Activated T-helper 2 cell treated with anti-CD3 and anti-CD28 coated beads, Interferon-gamma antibody, Interleukin-2, Interleukin-4, amounts not matched to agents 10 μg/mL and 5 μg/mL and 100 μg/mL, durations not matched to agents 14 hours and 24 hours and 36 hours (primary cell): ENCODE measurements around the gene PGR. TPM values are rescaled to one million over a fixed set of nuclear protein-coding genes. Genes with fewer than 3 reads are reported as not detected.

ENCODE experiments used
- DNase-seq: peaks from one replicate; pipeline ENCODE4 v3.0.0; 2021; ENCODE audit warnings: low spot score
- H3K27ac Mint-ChIP-seq: one replicate; pipeline ENCODE4 v1.8.0; 2021; ENCODE audit warnings: mixed read lengths
- H3K27me3 Mint-ChIP-seq: one replicate; pipeline ENCODE4 v1.8.0; 2021; ENCODE audit warnings: low read depth, mixed read lengths
- H3K36me3 Mint-ChIP-seq: one replicate; pipeline ENCODE4 v1.8.0; 2021; ENCODE audit warnings: low read depth, mixed read lengths
- H3K4me1 Mint-ChIP-seq: one replicate; pipeline ENCODE4 v1.8.0; 2021; ENCODE audit warnings: low read depth, mixed read lengths
- H3K4me3 Mint-ChIP-seq: one replicate; pipeline ENCODE4 v1.8.0; 2021; ENCODE audit warnings: low read depth, mild to moderate bottlenecking, moderate library complexity, mixed read lengths
- H3K9me3 Mint-ChIP-seq: one replicate; pipeline ENCODE4 v1.8.0; 2021; ENCODE audit warnings: mixed read lengths
- intact Hi-C: fragments of 100-400 bp; cut with micrococcal nuclease; formaldehyde crosslinking; loops from one replicate; pipeline ENCODE4 v1.15.1; 2023
- total RNA-seq: library from RNA; stranded (reverse); gene quantifications from 2 replicates; pipeline ENCODE4 v1.2.3, GENCODE V29; 2022

Gene PGR
- total RNA-seq, 1 donor from 2014 or later: not detected

GRCh38 chr11:101051677-101052076 lies 77.9 kb downstream of the PGR start:
- Mint-ChIP-seq H3K27ac (no peak overlapping the region), H3K4me3 (no peak overlapping the region), H3K9me3 (no peaks in the 10 kb centered on the region), H3K27me3 (no peaks in the 10 kb centered on the region), H3K4me1 (no peaks in the 10 kb centered on the region), H3K36me3 (no peaks in the 10 kb centered on the region)
- intact Hi-C loops: no loop called here
- no peak for DNase-seq

- H3K36me3 Mint-ChIP-seq: no peaks in the 10 kb centered on the region
- DNase-seq: no peak
- H3K9me3 Mint-ChIP-seq: peaks cover 7% of the 10 kb centered on the region
- no peak overlapping the region for H3K4me3 Mint-ChIP-seq
- intact Hi-C loops: no loop called here
- no peaks in the 10 kb centered on the region for H3K27me3 Mint-ChIP-seq
- H3K27ac Mint-ChIP-seq: no peak overlapping the region
- H3K4me1 Mint-ChIP-seq: no peaks in the 10 kb centered on the region
These were observed 79.8 kb downstream of the PGR start for GRCh38 chr11:101049813-101050212.

- Mint-ChIP-seq H3K9me3 (peaks cover 7% of the 10 kb centered on the region), H3K36me3 (no peaks in the 10 kb centered on the region), H3K27me3 (no peaks in the 10 kb centered on the region), H3K27ac (no peak overlapping the region), H3K4me3 (no peak overlapping the region), H3K4me1 (no peaks in the 10 kb centered on the region)
- intact Hi-C loops: no loop called here
- no peak for DNase-seq
These were observed 80.5 kb downstream of the PGR start for GRCh38 chr11:101049123-101049522.

- Mint-ChIP-seq H3K36me3 (no peaks in the 10 kb centered on the region), H3K9me3 (peaks cover 7% of the 10 kb centered on the region), H3K27ac (no peak overlapping the region), H3K4me1 (no peaks in the 10 kb centered on the region), H3K4me3 (no peak overlapping the region), H3K27me3 (no peaks in the 10 kb centered on the region)
- intact Hi-C loops: no loop called here
- DNase-seq: no peak
These were observed 81.1 kb downstream of the PGR start for GRCh38 chr11:101048479-101048878.

- H3K4me1 Mint-ChIP-seq: no peaks in the 10 kb centered on the region
- no peaks in the 10 kb centered on the region for H3K36me3 Mint-ChIP-seq
- intact Hi-C loops: no loop called here
- no peaks in the 10 kb centered on the region for H3K27me3 Mint-ChIP-seq
- peaks cover 7% of the 10 kb centered on the region for H3K9me3 Mint-ChIP-seq
- H3K27ac Mint-ChIP-seq: no peak overlapping the region
- H3K4me3 Mint-ChIP-seq: no peak overlapping the region
- DNase-seq: no peak
These were observed 82.7 kb downstream of the PGR start for GRCh38 chr11:101046947-101047346.

- H3K27me3 Mint-ChIP-seq: no peaks in the 10 kb centered on the region
- no peak overlapping the region for H3K4me3 Mint-ChIP-seq
- no peaks in the 10 kb centered on the region for H3K4me1 Mint-ChIP-seq
These were observed 84.2 kb downstream of the PGR start for GRCh38 chr11:101045415-101045814.

GRCh38 chr11:101043940-101044339 lies 85.7 kb downstream of the PGR start:
- Mint-ChIP-seq H3K36me3 (no peaks in the 10 kb centered on the region), H3K4me3 (no peak overlapping the region), H3K9me3 (peaks cover 7% of the 10 kb centered on the region), H3K27ac (no peak overlapping the region), H3K4me1 (no peaks in the 10 kb centered on the region), H3K27me3 (no peaks in the 10 kb centered on the region)
- intact Hi-C loops: no loop called here
- no peak for DNase-seq

More at GRCh38 chr11:101045415-101045814, 84.2 kb downstream of the PGR start:
- DNase-seq: no peak
- intact Hi-C loops: no loop called here
- Mint-ChIP-seq H3K36me3 (no peaks in the 10 kb centered on the region), H3K9me3 (peaks cover 7% of the 10 kb centered on the region), H3K27ac (no peak overlapping the region)

- H3K27me3 Mint-ChIP-seq: no peaks in the 10 kb centered on the region
- intact Hi-C loops: no loop called here
- H3K4me3 Mint-ChIP-seq: no peak overlapping the region
- no peak overlapping the region for H3K27ac Mint-ChIP-seq
- no peaks in the 10 kb centered on the region for H3K4me1 Mint-ChIP-seq
- no peak for DNase-seq
- peaks cover 3% of the 10 kb centered on the region for H3K9me3 Mint-ChIP-seq
- no peaks in the 10 kb centered on the region for H3K36me3 Mint-ChIP-seq
These were observed 93.7 kb downstream of the PGR start for GRCh38 chr11:101035872-101036271.

GRCh38 chr11:101034076-101034475 lies 95.5 kb downstream of the PGR start:
- intact Hi-C loops: no loop called here
- no peaks in the 10 kb centered on the region for H3K4me1 Mint-ChIP-seq
- no peak overlapping the region for H3K27ac Mint-ChIP-seq
- no peak for DNase-seq
- no peaks in the 10 kb centered on the region for H3K27me3 Mint-ChIP-seq
- H3K4me3 Mint-ChIP-seq: no peak overlapping the region
- no peaks in the 10 kb centered on the region for H3K36me3 Mint-ChIP-seq
- peaks cover 3% of the 10 kb centered on the region for H3K9me3 Mint-ChIP-seq

GRCh38 chr11:101032991-101033390 lies 96.6 kb downstream of the PGR start:
- no peak for DNase-seq
- no peaks in the 10 kb centered on the region for H3K36me3 Mint-ChIP-seq
- no peaks in the 10 kb centered on the region for H3K27me3 Mint-ChIP-seq
- H3K9me3 Mint-ChIP-seq: peaks cover 3% of the 10 kb centered on the region
- H3K4me1 Mint-ChIP-seq: no peaks in the 10 kb centered on the region
- no peak overlapping the region for H3K4me3 Mint-ChIP-seq
- no peak overlapping the region for H3K27ac Mint-ChIP-seq
- intact Hi-C loops: no loop called here

- Mint-ChIP-seq H3K4me1 (no peaks in the 10 kb centered on the region), H3K27ac (no peak overlapping the region), H3K27me3 (no peaks in the 10 kb centered on the region), H3K36me3 (no peaks in the 10 kb centered on the region), H3K4me3 (no peak overlapping the region), H3K9me3 (peaks cover 3% of the 10 kb centered on the region)
- intact Hi-C loops: no loop called here
- no peak for DNase-seq
These were observed 97.9 kb downstream of the PGR start for GRCh38 chr11:101031713-101032112.

GRCh38 chr11:101030692-101031091 lies 98.9 kb downstream of the PGR start:
- Mint-ChIP-seq H3K27ac (no peak overlapping the region), H3K36me3 (no peaks in the 10 kb centered on the region), H3K4me3 (no peak overlapping the region), H3K4me1 (no peaks in the 10 kb centered on the region), H3K9me3 (peaks cover 3% of the 10 kb centered on the region), H3K27me3 (no peaks in the 10 kb centered on the region)
- DNase-seq: no peak
- intact Hi-C loops: no loop called here

GRCh38 chr11:101030015-101030414 lies 99.6 kb downstream of the PGR start:
- H3K27ac Mint-ChIP-seq: no peak overlapping the region

GRCh38 chr11:101028644-101029043 lies 101.0 kb downstream of the PGR start:
- no peak overlapping the region for H3K4me3 Mint-ChIP-seq
- no peaks in the 10 kb centered on the region for H3K36me3 Mint-ChIP-seq
- H3K9me3 Mint-ChIP-seq: peaks cover 3% of the 10 kb centered on the region
- no peak overlapping the region for H3K27ac Mint-ChIP-seq
- no peaks in the 10 kb centered on the region for H3K27me3 Mint-ChIP-seq
- no peaks in the 10 kb centered on the region for H3K4me1 Mint-ChIP-seq
- intact Hi-C loops: no loop called here
- DNase-seq: no peak

More at GRCh38 chr11:101030015-101030414, 99.6 kb downstream of the PGR start:
- H3K4me1 Mint-ChIP-seq: no peaks in the 10 kb centered on the region
- no peak for DNase-seq
- peaks cover 3% of the 10 kb centered on the region for H3K9me3 Mint-ChIP-seq
- intact Hi-C loops: no loop called here
- no peak overlapping the region for H3K4me3 Mint-ChIP-seq
- H3K36me3 Mint-ChIP-seq: no peaks in the 10 kb centered on the region
- H3K27me3 Mint-ChIP-seq: no peaks in the 10 kb centered on the region
